SK-N-SH treated with all-trans-retinoic acid at 6 μM for 48 hours (cell line): ENCODE measurements around the gene BABAM2.
A peak's percentile ranks its signal among the peaks of the same experiment; 100 is the strongest.
"Not testable (repeated sequence)": the region's sequence is repeated elsewhere in the genome, so short reads cannot be mapped to it uniquely, and the experiment has no call there.

Experiments used
- ATAC-seq: fragments of 200-7000 bp; cut with Tn5 transposase; 3 replicates; pipeline ENCODE4 v1.9.1; 2020; ENCODE audit warnings: mild to moderate bottlenecking, moderate library complexity
- ARNTL ChIP-seq: fragments of 450-650 bp; formaldehyde crosslinking; IDR thresholded peaks from 2 replicates; pipeline ENCODE4 v1.5.0; 2020; ENCODE audit warnings: low read depth, mild to moderate bottlenecking, moderate library complexity, borderline replicate concordance
- BACH2 ChIP-seq: fragments of 250-450 bp; sonication (Bioruptor Pico); IDR thresholded peaks from 2 replicates; pipeline ENCODE4 v1.9.0; 2021; ENCODE audit warnings: mild to moderate bottlenecking, borderline replicate concordance
- CREB5 ChIP-seq: fragments of 250-450 bp; sonication (Bioruptor Pico); IDR thresholded peaks from 2 replicates; pipeline ENCODE4 v1.5.1; 2020; ENCODE audit warnings: low read depth, mild to moderate bottlenecking, moderate library complexity
- CSDC2 ChIP-seq: fragments of 250-450 bp; sonication (Bioruptor Pico); IDR thresholded peaks from 2 replicates; pipeline ENCODE4 v1.5.0; 2020; ENCODE audit warnings: mild to moderate bottlenecking, moderate library complexity
- CSRNP3 ChIP-seq: fragments of 250-450 bp; sonication (Bioruptor Pico); IDR thresholded peaks from 2 replicates; pipeline ENCODE4 v1.5.1; 2021; ENCODE audit warnings: mild to moderate bottlenecking, moderate library complexity
- GLIS3 ChIP-seq: fragments of 250-450 bp; sonication (Bioruptor Pico); IDR thresholded peaks from 2 replicates; pipeline ENCODE4 v1.5.0; 2020; ENCODE audit warnings: mild to moderate bottlenecking, moderate library complexity
- ISL1 ChIP-seq: fragments of 250-450 bp; sonication (Bioruptor Pico); IDR thresholded peaks from 2 replicates; pipeline ENCODE4 v2.1.2; 2022; ENCODE audit warnings: mild to moderate bottlenecking, moderate library complexity
- OSR1 ChIP-seq: fragments of 250-450 bp; sonication (Bioruptor Pico); IDR thresholded peaks from 2 replicates; pipeline ENCODE4 v1.8.0; 2022; ENCODE audit warnings: moderate library complexity, mild to moderate bottlenecking, inconsistent platforms
- POU6F1 ChIP-seq: fragments of 250-450 bp; sonication (Bioruptor Pico); IDR thresholded peaks from 2 replicates; pipeline ENCODE4 v1.8.0; 2021; ENCODE audit warnings: low read depth, mild to moderate bottlenecking, moderate library complexity, borderline replicate concordance
- PPARA ChIP-seq: fragments of 250-450 bp; sonication (Bioruptor Pico); IDR thresholded peaks from 2 replicates; pipeline ENCODE4 v1.5.0; 2020; ENCODE audit warnings: mild to moderate bottlenecking, borderline replicate concordance
- RARB ChIP-seq: fragments of 250-450 bp; sonication (Bioruptor Pico); IDR thresholded peaks from 2 replicates; pipeline ENCODE4 v1.8.0; 2021; ENCODE audit warnings: mild to moderate bottlenecking, moderate library complexity
- SNAI2 ChIP-seq: fragments of 250-450 bp; sonication (Bioruptor Pico); IDR thresholded peaks from 2 replicates; pipeline ENCODE4 v1.5.0; 2020; ENCODE audit warnings: mild to moderate bottlenecking, moderate library complexity
- TCF4 ChIP-seq: fragments of 250-450 bp; sonication (Bioruptor Pico); IDR thresholded peaks from 2 replicates; pipeline ENCODE4 v1.8.0; 2021; ENCODE audit warnings: mild to moderate bottlenecking, moderate library complexity, borderline replicate concordance
- TOX ChIP-seq: fragments of 250-450 bp; sonication (Bioruptor Pico); IDR thresholded peaks from 2 replicates; pipeline ENCODE4 v1.8.0; 2021; ENCODE audit warnings: mild to moderate bottlenecking, moderate library complexity, borderline replicate concordance
- TSHZ2 ChIP-seq: fragments of 250-450 bp; sonication (Bioruptor Pico); IDR thresholded peaks from 2 replicates; pipeline ENCODE4 v1.5.0; 2020; ENCODE audit warnings: mild to moderate bottlenecking, moderate library complexity
- ZC3H10 ChIP-seq: fragments of 250-450 bp; sonication (Bioruptor Pico); IDR thresholded peaks from 2 replicates; pipeline ENCODE4 v1.5.1; 2021; ENCODE audit warnings: mild to moderate bottlenecking, moderate library complexity
- ZFP3 ChIP-seq: fragments of 250-450 bp; sonication (Bioruptor Pico); IDR thresholded peaks from 2 replicates; pipeline ENCODE4 v1.5.0; 2020; ENCODE audit warnings: mild to moderate bottlenecking, moderate library complexity
- ZNF565 ChIP-seq: fragments of 450-650 bp; formaldehyde crosslinking; conservative IDR thresholded peaks from 2 replicates; pipeline ENCODE4 v1.5.0; 2020; ENCODE audit warnings: low read depth, mild to moderate bottlenecking, moderate library complexity
- ZNF70 ChIP-seq: fragments of 450-650 bp; formaldehyde crosslinking; IDR thresholded peaks from 2 replicates; pipeline ENCODE4 v1.5.0; 2020; ENCODE audit warnings: mild to moderate bottlenecking, moderate library complexity
- ZNF8 ChIP-seq: fragments of 450-650 bp; formaldehyde crosslinking; IDR thresholded peaks from 2 replicates; pipeline ENCODE4 v1.5.0; 2020; ENCODE audit warnings: mild to moderate bottlenecking, moderate library complexity

BABAM2 gene

DNA sequence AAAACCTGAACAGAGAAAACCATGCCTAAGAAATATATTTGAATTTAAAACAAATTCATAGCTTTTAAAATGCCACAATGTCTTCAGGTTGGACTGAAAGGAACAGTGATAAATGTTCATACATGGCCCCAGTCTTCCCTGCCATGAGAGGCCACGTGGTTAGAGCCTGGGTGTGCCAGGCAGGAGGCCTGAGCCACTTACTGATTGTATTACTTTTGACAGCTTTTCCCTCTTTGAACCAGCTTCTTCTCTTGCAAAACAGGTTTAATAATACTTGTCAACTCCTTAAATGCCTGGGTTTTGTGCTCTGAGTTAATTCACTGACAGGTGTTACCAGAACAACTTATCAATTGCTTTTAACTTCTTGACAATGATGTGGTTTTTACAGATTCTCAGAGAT, 27.4 kb upstream of the BABAM2 start:
- no peak for ATAC-seq
- TF ChIP-seq ISL1 (CRISPR knock-in tag) (no peak), CSDC2 (CRISPR knock-in tag) (no peak), TOX (no peak), OSR1 (no peak), TSHZ2 (CRISPR knock-in tag) (no peak), TCF4 (CRISPR knock-in tag) (no peak), ZC3H10 (CRISPR knock-in tag) (no peak)

DNA sequence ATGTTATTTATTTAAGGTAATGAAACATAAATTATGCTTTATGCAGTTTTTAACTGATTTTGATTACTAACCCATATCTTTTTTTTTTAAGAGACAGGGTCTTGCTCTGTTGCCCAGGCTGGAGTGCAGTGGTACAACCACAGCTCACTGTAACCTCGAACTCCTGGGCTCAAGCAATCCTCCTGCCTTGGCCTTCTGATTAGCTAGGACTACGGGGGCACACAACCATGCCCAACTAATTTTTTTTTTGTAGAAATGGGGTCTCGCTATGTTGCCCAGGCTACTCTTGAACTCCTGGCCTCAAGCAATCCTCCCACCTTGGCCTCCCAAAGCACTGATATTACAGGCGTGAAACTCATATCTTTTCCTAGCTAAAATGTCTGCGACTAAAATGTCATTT, 26.6 kb upstream of the BABAM2 start:
- ATAC-seq, result not testable (repeated sequence)

- ATAC-seq, result peak; percentile 41
- TF ChIP-seq GLIS3 (CRISPR knock-in tag) (no peak), PPARA (no peak), CSRNP3 (no peak), TOX (no peak), ZNF565 (CRISPR knock-in tag) (no peak), POU6F1 (CRISPR knock-in tag) (no peak), ZFP3 (CRISPR knock-in tag) (no peak), ZNF8 (CRISPR knock-in tag) (no peak), CREB5 (CRISPR knock-in tag) (no peak), RARB (CRISPR knock-in tag) (no peak), ZNF70 (no peak), ZC3H10 (CRISPR knock-in tag) (no peak)
Measured at GRCh38 chr2:27866237-27866636, 24.3 kb upstream of the BABAM2 start.

- ATAC-seq, result no peak
- TF ChIP-seq BACH2 (CRISPR knock-in tag) (no peak), POU6F1 (CRISPR knock-in tag) (no peak), ARNTL (CRISPR knock-in tag) (no peak), RARB (CRISPR knock-in tag) (no peak), ISL1 (CRISPR knock-in tag) (no peak), SNAI2 (CRISPR knock-in tag) (no peak), TCF4 (CRISPR knock-in tag) (no peak), ZNF8 (CRISPR knock-in tag) (no peak), ZNF70 (no peak), OSR1 (no peak), ZNF565 (CRISPR knock-in tag) (no peak), PPARA (no peak), CSDC2 (CRISPR knock-in tag) (no peak)
- TF ChIP-seq, all 23 proteins: peak for 0
Measured at GRCh38 chr2:27869763-27870162, 20.8 kb upstream of the BABAM2 start.
